ENCODE data around the gene AHRR. TPM values are rescaled to one million over a fixed set of nuclear protein-coding genes. Genes with fewer than 3 reads are reported as not detected.

The AHRR gene
- total and polyA plus RNA-seq, 9 of the 15 experiments (the other 6 are each of a cell fraction or from before 2014, with no cell fraction given) = 0.06 to 1.6 (median 0.75) TPM; not detected in 1

DNA sequence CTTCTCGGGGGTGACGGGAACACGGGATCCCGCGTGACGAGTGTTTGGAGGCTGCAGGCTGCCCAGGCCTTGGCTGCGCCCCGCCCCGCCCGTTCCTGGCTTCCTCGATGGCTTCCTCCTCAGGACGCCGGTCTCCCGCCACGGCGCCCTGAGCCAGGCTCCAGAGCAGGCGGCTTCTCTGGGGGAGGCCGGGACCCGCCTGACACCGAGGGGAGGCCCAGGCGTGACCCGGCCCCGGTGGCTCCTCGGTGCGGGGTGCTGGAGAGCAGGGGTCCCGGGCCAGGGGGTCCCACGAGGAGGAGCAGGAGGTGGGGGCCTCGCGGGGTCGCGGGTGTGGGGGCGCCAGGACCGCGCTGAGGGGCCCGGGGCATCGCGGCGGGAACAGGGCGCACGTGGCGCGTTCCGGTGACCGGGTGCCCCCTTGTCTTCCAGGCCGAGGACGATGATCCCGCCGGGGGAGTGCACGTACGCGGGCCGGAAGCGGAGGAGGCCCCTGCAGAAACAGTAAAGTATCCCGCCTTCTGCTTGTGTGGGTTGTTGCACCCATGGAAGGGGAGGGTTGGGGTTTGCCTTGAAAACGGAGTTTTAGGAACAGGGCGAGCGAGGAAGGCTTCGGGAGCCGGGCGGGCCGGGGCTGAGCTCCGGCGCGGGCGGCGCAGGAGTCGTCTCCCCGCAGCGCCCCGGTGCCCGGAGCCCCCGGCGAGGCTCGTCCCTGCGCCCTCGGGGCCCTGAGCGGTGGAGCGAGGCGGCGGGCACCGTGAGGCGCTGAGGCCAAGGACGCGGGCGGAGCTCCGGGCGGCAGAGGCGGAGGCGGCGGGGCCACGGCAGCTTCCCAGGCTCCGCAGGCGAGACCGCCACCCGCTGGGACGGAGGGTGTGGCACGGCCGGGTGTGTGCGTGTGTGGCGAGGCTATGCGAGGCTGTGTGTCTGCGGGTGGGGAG is 22.2 kb downstream of the AHRR start:
- Histone ChIP-seq H3K4me1 (replicated peaks in 1 of 2; ENCODE audit: control insufficient read depth in 2 of 2, insufficient read depth in 2 of 2, low read length in 2 of 2) (peaks cover 0 to 16% of the 10 kb centered on the region in 2 experiments; a peak in 2 of 5 replicates), H3K36me3 (ENCODE audit: control insufficient read depth, insufficient read depth, low read length) (no peaks in the 10 kb centered on the region), H3K9ac (ENCODE audit: insufficient read depth in 1 of 2, low read depth in 2 of 2, low read length in 2 of 2) (no peak overlapping the region), H3K4me3 (no peak overlapping the region), H3K27ac (ENCODE audit: extremely low read depth, low read depth, low read length) (no peak overlapping the region), H3K9me1 (ENCODE audit: control insufficient read depth, insufficient read depth, low read length) (no peaks in the 10 kb centered on the region), H3K4me2 (ENCODE audit: insufficient read depth, low read length) (no peak overlapping the region), H4K20me1 (replicated peaks; ENCODE audit: control insufficient read depth, insufficient read depth, low read length) (0 out of 2 replicates have a peak, but pooled peaks cover 4% of the 10 kb centered on the region), H3K27me3 (ENCODE audit: control insufficient read depth in 2 of 2, insufficient read depth in 2 of 2, low read length in 2 of 2) (peaks cover 20 to 40% of the 10 kb centered on the region in 2 experiments; a peak in 3 of 5 replicates), H3K79me2 (ENCODE audit: control insufficient read depth, insufficient read depth, low read length) (no peaks in the 10 kb centered on the region), H3K9me3 (replicated peaks; ENCODE audit: control insufficient read depth, insufficient read depth, low read depth, low read length) (no peaks in the 10 kb centered on the region), H2AFZ (ENCODE audit: low read depth, low read length) (no peak overlapping the region)
- POLR2A ChIA-PET = no interaction called here
- 66% methylated on average over 81 of the region's 102 CpGs for WGBS (ENCODE audit: insufficient coverage, low coverage, missing lambda C conversion rate)
- CTCF ChIA-PET (ENCODE audit: low intra/inter-chr PET ratio) = no interaction called here
- TF ChIP-seq, protein P1, sequence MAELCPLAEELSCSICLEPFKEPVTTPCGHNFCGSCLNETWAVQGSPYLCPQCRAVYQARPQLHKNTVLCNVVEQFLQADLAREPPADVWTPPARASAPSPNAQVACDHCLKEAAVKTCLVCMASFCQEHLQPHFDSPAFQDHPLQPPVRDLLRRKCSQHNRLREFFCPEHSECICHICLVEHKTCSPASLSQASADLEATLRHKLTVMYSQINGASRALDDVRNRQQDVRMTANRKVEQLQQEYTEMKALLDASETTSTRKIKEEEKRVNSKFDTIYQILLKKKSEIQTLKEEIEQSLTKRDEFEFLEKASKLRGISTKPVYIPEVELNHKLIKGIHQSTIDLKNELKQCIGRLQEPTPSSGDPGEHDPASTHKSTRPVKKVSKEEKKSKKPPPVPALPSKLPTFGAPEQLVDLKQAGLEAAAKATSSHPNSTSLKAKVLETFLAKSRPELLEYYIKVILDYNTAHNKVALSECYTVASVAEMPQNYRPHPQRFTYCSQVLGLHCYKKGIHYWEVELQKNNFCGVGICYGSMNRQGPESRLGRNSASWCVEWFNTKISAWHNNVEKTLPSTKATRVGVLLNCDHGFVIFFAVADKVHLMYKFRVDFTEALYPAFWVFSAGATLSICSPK (IDR thresholded peaks at IDR 0.05; ENCODE audit: borderline replicate concordance) = no peak
- TF ChIP-seq RAD21 (CRISPR knock-in tag; conservative IDR thresholded peaks at IDR 0.05 in 1 of 2, IDR thresholded peaks at IDR 0.05 in 1 of 2) (no peak), RBM39 (optimal IDR thresholded peaks at IDR 0.05; ENCODE audit: low read depth, low read length) (no peak), TBL1XR1 (IDR thresholded peaks at IDR 0.05; ENCODE audit: low read length in 2 of 2) (no peak), BACH1 (tag; IDR thresholded peaks at IDR 0.05) (no peak), ZNF239 (CRISPR knock-in tag; IDR thresholded peaks at IDR 0.05) (no peak), POLR2AphosphoS2 (IDR thresholded peaks at IDR 0.05; ENCODE audit: low read length) (no peak), LEF1 (IDR thresholded peaks at IDR 0.05) (no peak), EHMT2 (IDR thresholded peaks at IDR 0.05) (no peak), ASH1L (IDR thresholded peaks at IDR 0.05; ENCODE audit: borderline replicate concordance, low read depth, partially characterized antibody) (no peak), ETS2 (tag; IDR thresholded peaks at IDR 0.05; ENCODE audit: borderline replicate concordance, poor library complexity, severe bottlenecking) (no peak), MTA2 (IDR thresholded peaks at IDR 0.05; ENCODE audit: low read depth) (no peak), ETV1 (tag; conservative IDR thresholded peaks at IDR 0.05; ENCODE audit: low read depth) (no peak), ARHGAP35 (IDR thresholded peaks at IDR 0.05; ENCODE audit: partially characterized antibody) (no peak)
- TF ChIP-seq, protein P2, sequence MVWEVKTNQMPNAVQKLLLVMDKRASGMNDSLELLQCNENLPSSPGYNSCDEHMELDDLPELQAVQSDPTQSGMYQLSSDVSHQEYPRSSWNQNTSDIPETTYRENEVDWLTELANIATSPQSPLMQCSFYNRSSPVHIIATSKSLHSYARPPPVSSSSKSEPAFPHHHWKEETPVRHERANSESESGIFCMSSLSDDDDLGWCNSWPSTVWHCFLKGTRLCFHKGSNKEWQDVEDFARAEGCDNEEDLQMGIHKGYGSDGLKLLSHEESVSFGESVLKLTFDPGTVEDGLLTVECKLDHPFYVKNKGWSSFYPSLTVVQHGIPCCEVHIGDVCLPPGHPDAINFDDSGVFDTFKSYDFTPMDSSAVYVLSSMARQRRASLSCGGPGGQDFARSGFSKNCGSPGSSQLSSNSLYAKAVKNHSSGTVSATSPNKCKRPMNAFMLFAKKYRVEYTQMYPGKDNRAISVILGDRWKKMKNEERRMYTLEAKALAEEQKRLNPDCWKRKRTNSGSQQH (CRISPR knock-in tag; IDR thresholded peaks at IDR 0.05) = no peak
- DNase-seq (ENCODE audit: extremely low read depth in 1 of 4, low spot score in 3 of 4) (peak in 1 of 4 experiments; percentile 21), ATAC-seq (peak; percentile 68), FAIRE-seq (no peak)
- no TSS peak for BruUV-seq (replicated peaks)
- in situ Hi-C loops (cut with MboI) = no loop called here
- intact Hi-C loops (cut with micrococcal nuclease) = no loop called here
